Erythroblast (primary cell): ENCODE results near the gene NDUFB10.

ENCODE experiments used
- GATA1 ChIP-seq: IDR thresholded peaks from 2 replicates; pipeline ENCODE4 v1.6.1; 2011; ENCODE audit warnings: low read depth, mild to moderate bottlenecking, control low read depth, low read length, moderate library complexity
- POLR2A ChIP-seq: IDR thresholded peaks from 2 replicates; pipeline ENCODE4 v1.6.1; 2011; ENCODE audit warnings: mild to moderate bottlenecking, low read length

DNA sequence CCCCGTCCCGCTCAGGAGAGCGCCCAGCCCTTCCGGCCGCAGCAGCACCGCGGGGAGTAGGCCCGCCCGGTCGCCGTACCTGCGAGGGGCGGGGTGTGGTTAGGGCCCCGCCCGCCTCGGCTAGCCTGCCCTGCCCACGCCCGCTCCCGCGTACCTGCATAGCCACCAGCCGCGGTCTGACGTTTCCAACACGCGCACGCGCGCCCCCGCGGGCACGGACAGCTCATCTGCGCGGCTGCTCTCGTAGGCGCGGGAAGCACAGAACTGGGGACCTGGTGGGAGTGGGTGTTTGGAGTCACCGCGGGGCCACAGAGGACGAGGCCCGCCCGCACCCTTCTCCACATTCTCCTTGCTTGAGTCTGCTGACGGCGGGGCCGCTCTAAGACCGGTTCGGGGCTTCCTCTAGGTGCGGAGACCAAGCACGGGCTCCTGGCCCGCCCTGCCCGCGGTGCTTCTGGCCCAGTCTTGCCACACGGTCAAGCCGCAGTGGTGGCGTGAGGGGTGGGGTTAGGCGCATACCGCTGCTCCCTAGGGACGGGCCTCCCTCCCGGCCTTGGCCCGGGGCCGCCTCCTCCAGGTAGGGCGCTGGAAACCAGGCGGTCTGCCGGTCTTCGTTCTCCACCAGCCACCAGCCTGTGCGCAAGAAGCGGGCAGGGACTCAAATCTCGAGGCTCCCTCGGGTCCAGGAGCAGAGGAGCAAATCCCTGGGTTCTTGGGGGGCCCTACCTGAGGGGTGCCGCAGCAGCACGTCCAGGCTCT, 20.1 kb downstream of the NDUFB10 start:
- TF ChIP-seq POLR2A (no peak), GATA1 (no peak)
